VCaP (cell line): ENCODE results near the gene SLC23A3.

Experiments used
- H3K27ac ChIP-seq: fragments of 450-650 bp; 2 replicates; pipeline ENCODE4 v1.5.1; 2017
- CTCF ChIP-seq: fragments of 450-650 bp; conservative IDR thresholded peaks from 2 replicates; pipeline ENCODE4 v1.5.1; 2017; ENCODE audit warnings: mild to moderate bottlenecking, moderate library complexity

The SLC23A3 gene

GRCh38 chr2:219127037-219127635, 42.7 kb downstream of the SLC23A3 start:
- H3K27ac ChIP-seq, result peak overlapping the region; percentile 97

GRCh38 chr2:219126555-219126954, 43.3 kb downstream of the SLC23A3 start:
- no peak for TF ChIP-seq CTCF
- peak overlapping the region; percentile 97 for H3K27ac ChIP-seq

More at GRCh38 chr2:219127037-219127635, 42.7 kb downstream of the SLC23A3 start:
- no peak for TF ChIP-seq CTCF

GRCh38 chr2:219125886-219126270, 44.0 kb downstream of the SLC23A3 start:
- TF ChIP-seq CTCF, result no peak

GRCh38 chr2:219125225-219125885, 44.5 kb downstream of the SLC23A3 start:
- H3K27ac ChIP-seq, result peak overlapping the region; percentile 97
- TF ChIP-seq CTCF, result no peak

More at GRCh38 chr2:219125886-219126270, 44.0 kb downstream of the SLC23A3 start:
- peak overlapping the region; percentile 97 for H3K27ac ChIP-seq

GRCh38 chr2:219124381-219125110, 45.3 kb downstream of the SLC23A3 start:
- peak overlapping the region; percentile 97 for H3K27ac ChIP-seq

GRCh38 chr2:219123356-219124135, 46.3 kb downstream of the SLC23A3 start:
- TF ChIP-seq CTCF, result no peak
- H3K27ac ChIP-seq, result peak overlapping the region; percentile 97

More at GRCh38 chr2:219124381-219125110, 45.3 kb downstream of the SLC23A3 start:
- TF ChIP-seq CTCF, result no peak
